Lung (tissue), 12 donors: ENCODE data around the gene SEC11C. TPM values are rescaled to one million over a fixed set of nuclear protein-coding genes. Genes with fewer than 3 reads are reported as not detected.

Experiments
- ATAC-seq: fragments of 200-7000 bp; cut with Tn5 transposase; one replicate; pipeline ENCODE4 v1.9.1; 2020; ENCODE audit warnings: moderate number of reproducible peaks; ENCODE audit not compliant: insufficient read depth, low FRiP score
- DNase-seq, 3 donors: peaks; one replicate each; pipeline ENCODE4 v3.0.0-alpha.2; 2013 to 2017
- H3K27ac ChIP-seq, 2 donors: one replicate each; pipeline ENCODE4 v1.5.1; 2013; ENCODE audit warnings: mild to moderate bottlenecking in 2 of 2, moderate library complexity in 2 of 2, control low read depth in 1 of 2, inconsistent platforms in 1 of 2, low read depth in 1 of 2, low read length in 1 of 2
- H3K27me3 ChIP-seq, 3 donors: one replicate each; pipeline ENCODE4 v1.5.1; 2013; ENCODE audit warnings: low read length in 2 of 3; ENCODE audit not compliant: control insufficient read depth in 3 of 3, insufficient read depth in 3 of 3
- H3K36me3 ChIP-seq, 4 donors: one replicate each; pipeline ENCODE4 v1.5.1; 2013; ENCODE audit warnings: low read length in 4 of 4, mild to moderate bottlenecking in 1 of 4, moderate library complexity in 1 of 4; ENCODE audit not compliant: control insufficient read depth in 4 of 4, insufficient read depth in 4 of 4
- H3K4me1 ChIP-seq, 5 donors: one replicate each; pipeline ENCODE4 v1.5.1; 2013; ENCODE audit warnings: low read length in 5 of 5, mild to moderate bottlenecking in 2 of 5, moderate library complexity in 1 of 5; ENCODE audit not compliant: control insufficient read depth in 5 of 5, insufficient read depth in 5 of 5
- H3K4me3 ChIP-seq: one replicate; pipeline ENCODE4 v1.5.1; 2013; ENCODE audit warnings: mild to moderate bottlenecking, control low read depth, moderate library complexity
- H3K9ac ChIP-seq, 2 donors: one replicate each; pipeline ENCODE4 v1.5.1; 2013; ENCODE audit warnings: low read length in 2 of 2, control low read depth in 1 of 2; ENCODE audit not compliant: insufficient read depth in 1 of 2
- H3K9me3 ChIP-seq, 4 donors: one replicate each; pipeline ENCODE4 v1.5.1; 2013; ENCODE audit warnings: low read length in 3 of 4, mild to moderate bottlenecking in 1 of 4, moderate library complexity in 1 of 4; ENCODE audit not compliant: control insufficient read depth in 4 of 4, insufficient read depth in 3 of 4
- CTCF ChIP-seq: IDR thresholded peaks from 2 replicates; pipeline ENCODE4 v1.5.1; 2012; ENCODE audit warnings: mild to moderate bottlenecking; ENCODE audit errors: control extremely low read depth, extremely low read depth
- WGBS, 2 donors: extraction: QIAGEN DNeasy Blood & Tissue Kit; methylation state at CpG; one replicate each; pipeline ENCODE4 v1.1.7; 2013; 5-methylcytosine and 5-hydroxymethylcytosine counted together
- polyA plus RNA-seq, 2 donors: library from polyadenylated mRNA; stranded (reverse); fragments of 200-250 nt; gene quantifications; one replicate each; pipeline ENCODE4 v1.2.1, GENCODE V29; 2013
- total RNA-seq, 2 donors: library from RNA; depleted of rRNA in 1 of 2; stranded (reverse); fragments of >200 nt in 1 of 2; gene quantifications; one replicate each; pipeline ENCODE4 v1.2.1, GENCODE V29; 2014 to 2021
- donor health status: control.
- donor health status: control.
- donor health status: Bipolar disorder and iron deficiency.
- donor health status: healthy.
- donor health status: DM: yes; HTN: yes; CAD: no.

Gene SEC11C
- total and polyA plus RNA-seq, 4 donors, result 42.7 to 103 (median 84.1) TPM

GRCh38 chr18:59189746-59190145 lies 50.1 kb downstream of the SEC11C start:
- Histone ChIP-seq H3K36me3 (no peaks in the 10 kb centered on the region), H3K27me3 (peaks cover 0 to 2% (median 2%) of the 10 kb centered on the region in 3 donors), H3K4me1 (no peaks in the 10 kb centered on the region), H3K9me3 (peaks cover 0 to 2% (median 0%) of the 10 kb centered on the region in 4 donors), H3K9ac (no peak overlapping the region), H3K27ac (no peak overlapping the region), H3K4me3 (no peak overlapping the region)
- no peak for TF ChIP-seq CTCF
- ATAC-seq (no peak), DNase-seq (no peak)
- whole genome bisulfite sequencing, 2 donors, result 67 to 76% methylated on average over 1 of the region's 1 CpG

- Histone ChIP-seq H3K9ac (no peak overlapping the region), H3K27ac (no peak overlapping the region), H3K27me3 (peaks cover 0 to 2% (median 0%) of the 10 kb centered on the region in 3 donors), H3K4me3 (no peak overlapping the region), H3K36me3 (no peaks in the 10 kb centered on the region), H3K9me3 (no peaks in the 10 kb centered on the region), H3K4me1 (no peaks in the 10 kb centered on the region)
- no peak for TF ChIP-seq CTCF
- WGBS, 2 donors, result 70 to 74% methylated on average over 4 of the region's 4 CpGs
- DNase-seq (no peak), ATAC-seq (no peak)
These were observed 56.6 kb downstream of the SEC11C start for GRCh38 chr18:59196161-59196725.

- no peak for ATAC-seq
- H3K36me3 ChIP-seq, result no peaks in the 10 kb centered on the region
- no peak overlapping the region for H3K4me3 ChIP-seq
- no peak overlapping the region for H3K27ac ChIP-seq
- WGBS, 2 donors, result 68 to 83% methylated on average over 2 of the region's 2 CpGs
- DNase-seq, result no peak
- H3K9me3 ChIP-seq, result no peaks in the 10 kb centered on the region
- H3K9ac ChIP-seq, result no peak overlapping the region
- H3K4me1 ChIP-seq, result no peaks in the 10 kb centered on the region
- H3K27me3 ChIP-seq, result peaks cover 0 to 2% (median 0%) of the 10 kb centered on the region in 3 donors
- no peak for TF ChIP-seq CTCF
These were observed 58.0 kb downstream of the SEC11C start for GRCh38 chr18:59197636-59198035.

GRCh38 chr18:59198215-59198614 lies 58.5 kb downstream of the SEC11C start:
- H3K36me3 ChIP-seq, result no peaks in the 10 kb centered on the region
- no peak for ATAC-seq
- no peak overlapping the region for H3K4me3 ChIP-seq
- H3K9ac ChIP-seq, result no peak overlapping the region
- H3K9me3 ChIP-seq, result no peaks in the 10 kb centered on the region
- no peaks in the 10 kb centered on the region for H3K4me1 ChIP-seq
- no peak overlapping the region for H3K27ac ChIP-seq
- H3K27me3 ChIP-seq, result peaks cover 0 to 2% (median 0%) of the 10 kb centered on the region in 3 donors
- 79 to 85% methylated on average over 6 of the region's 6 CpGs for WGBS, 2 donors
- TF ChIP-seq CTCF, result no peak
- DNase-seq, result no peak
